Activated naive CD4-positive, alpha-beta T cell treated with anti-CD3 and anti-CD28 coated beads, Interleukin-2, amount 50 U/mL, for 16 hours (primary cell): Measurements from ENCODE around the gene HLCS.
A peak's percentile ranks its signal among the peaks of the same experiment; 100 is the strongest.

Experiments
- DNase-seq: peaks from one replicate; pipeline ENCODE4 v3.0.0-alpha.2; 2020

The HLCS gene

DNA sequence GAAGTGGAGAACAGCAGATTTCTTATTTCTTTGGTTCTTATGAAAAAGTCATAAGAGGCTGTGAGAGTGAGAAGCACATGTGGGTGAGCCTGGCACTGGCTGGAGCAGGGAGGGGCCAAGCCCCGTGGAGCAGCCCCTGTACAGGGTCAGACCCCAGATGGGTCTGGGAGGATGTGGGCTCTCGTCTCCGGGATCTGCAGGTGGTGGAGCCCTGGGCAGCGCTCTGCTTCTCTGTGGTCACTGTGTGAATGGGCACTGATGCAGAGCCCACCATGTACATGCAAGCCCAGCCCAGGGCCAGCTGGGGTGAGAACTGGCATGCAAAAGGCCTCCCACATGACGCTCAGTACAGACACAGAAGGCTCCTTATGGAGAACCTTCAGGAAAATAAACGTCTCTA, 200.0 kb downstream of the HLCS start:
- no peak for DNase-seq

DNA sequence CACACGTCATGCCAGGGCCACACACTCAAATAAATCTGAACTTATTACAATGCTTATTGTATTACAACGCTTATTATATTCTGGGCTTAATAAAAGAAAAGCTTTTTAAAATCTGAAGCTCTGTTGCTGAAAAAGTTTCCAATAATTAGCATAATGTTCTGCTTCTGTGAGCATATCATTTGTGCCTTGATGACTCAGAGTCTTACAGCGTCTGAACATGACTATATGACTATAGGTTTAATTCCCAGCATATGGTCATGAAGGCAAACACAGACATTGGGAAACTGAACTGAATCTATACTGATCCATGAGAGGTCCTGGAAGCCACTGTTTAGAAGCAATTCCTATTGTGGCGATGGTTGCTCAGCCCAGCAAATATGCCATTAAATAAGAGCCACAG, 201.2 kb downstream of the HLCS start:
- DNase-seq = no peak

DNA sequence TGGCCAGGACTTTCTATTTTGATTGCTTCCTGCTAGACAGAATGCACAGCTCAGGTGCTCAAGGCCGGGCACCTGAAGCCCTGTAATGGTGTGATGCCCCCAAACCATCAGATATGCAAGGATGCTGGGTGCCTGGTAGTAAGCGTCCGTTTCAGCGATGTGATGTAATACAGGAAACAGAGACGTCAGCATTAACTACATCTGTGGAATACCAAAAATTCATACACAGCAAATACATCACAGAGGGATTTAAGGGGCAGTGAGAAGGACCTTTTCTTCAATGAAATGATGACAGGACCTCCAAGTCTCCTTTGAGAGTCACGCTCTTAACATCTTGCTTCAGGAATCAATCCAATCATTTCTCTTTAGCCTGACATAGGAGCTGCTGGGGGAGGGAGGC, 203.2 kb downstream of the HLCS start:
- no peak for DNase-seq

DNA sequence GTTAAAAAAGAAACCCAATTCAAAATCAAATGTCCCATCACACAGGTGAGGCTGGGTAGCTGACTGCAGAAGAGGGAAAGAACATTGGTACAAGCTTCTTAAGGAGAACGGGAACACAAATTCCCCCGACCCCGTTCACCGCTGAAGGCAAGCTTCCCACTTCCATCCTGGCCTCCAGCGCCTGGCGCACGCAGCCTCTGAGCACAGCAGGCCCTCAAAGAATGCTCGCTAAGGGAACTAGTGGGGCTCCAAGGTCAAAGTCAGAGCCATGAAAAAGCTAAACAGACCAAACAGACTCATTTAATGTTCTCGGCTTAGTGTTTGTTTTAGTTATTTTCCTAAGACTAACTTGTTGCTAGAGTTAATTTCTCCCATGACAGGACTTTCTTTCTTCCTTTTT, 203.8 kb downstream of the HLCS start:
- no peak for DNase-seq

DNA sequence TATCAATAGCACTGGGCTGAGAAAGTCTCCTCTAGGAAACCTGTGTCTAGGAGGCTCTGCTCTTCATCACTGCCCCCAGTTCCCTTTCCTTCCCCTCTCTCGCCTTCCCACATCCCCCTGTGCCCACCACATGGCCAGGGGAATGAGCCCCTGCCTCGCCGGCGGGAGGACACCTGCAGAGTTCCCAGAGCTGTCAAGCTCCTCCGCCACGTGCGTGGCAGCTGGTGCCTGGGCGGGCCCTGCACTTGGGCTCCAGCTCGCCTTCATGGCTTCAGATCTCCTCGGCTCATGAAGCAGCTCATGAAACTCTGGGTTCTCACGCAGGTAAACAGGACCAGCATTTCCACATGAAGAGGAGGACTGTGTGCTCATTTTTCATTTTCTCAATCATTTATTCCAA, 204.8 kb downstream of the HLCS start:
- no peak for DNase-seq

DNA sequence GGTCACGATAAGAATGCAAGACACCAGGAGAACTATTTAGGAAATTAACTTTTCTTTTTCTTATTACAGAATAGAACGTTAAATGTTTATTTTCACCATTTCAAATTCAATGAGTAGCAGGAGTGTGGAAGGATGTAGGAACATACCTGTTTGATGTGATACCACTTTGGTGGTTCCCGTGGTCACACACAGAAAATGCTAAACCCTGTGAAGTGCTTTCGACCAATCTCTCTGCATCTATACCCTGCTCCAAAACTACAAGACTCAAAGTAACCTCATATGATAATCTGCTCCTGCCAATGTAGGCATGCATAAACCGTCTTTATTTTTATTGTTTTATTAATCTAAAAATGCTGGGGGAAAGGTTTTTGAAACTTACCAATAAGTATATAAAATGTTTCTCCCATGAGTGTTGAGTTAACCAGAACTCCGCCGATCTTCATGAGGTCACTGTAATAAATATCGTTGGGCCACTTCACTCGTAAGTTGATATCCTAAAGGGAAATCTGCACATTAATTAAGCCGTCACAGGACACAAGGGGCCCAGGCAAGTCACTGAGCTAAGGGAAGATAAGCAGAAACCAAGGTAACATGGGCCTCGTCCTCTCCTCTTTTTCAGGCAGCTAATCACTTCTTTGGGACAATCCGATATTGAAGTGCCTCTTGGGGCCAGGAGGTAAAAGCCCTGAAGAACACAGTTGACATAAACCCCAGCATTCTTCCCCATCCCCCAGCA, 207.0 kb downstream of the HLCS start:
- DNase-seq = no peak

DNA sequence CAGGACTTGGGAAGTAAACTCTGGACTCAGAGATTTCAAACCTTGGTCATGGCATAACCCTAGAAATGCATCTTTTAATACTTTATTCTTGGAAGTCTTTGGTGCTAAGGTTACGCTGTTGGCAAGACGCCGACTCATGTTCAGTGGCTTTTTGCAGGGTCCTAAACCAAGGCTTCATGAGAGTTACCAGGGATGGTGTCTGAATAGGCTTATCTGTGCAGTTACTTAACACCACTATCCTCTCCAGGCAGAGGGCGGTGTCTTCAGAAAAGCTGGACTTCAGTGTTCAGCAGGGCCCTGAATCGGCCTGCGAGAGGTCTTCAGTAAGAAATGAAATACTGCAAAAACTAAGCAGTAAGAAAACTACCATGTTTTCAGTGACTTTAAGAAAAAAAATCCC, 209.3 kb downstream of the HLCS start:
- no peak for DNase-seq

DNA sequence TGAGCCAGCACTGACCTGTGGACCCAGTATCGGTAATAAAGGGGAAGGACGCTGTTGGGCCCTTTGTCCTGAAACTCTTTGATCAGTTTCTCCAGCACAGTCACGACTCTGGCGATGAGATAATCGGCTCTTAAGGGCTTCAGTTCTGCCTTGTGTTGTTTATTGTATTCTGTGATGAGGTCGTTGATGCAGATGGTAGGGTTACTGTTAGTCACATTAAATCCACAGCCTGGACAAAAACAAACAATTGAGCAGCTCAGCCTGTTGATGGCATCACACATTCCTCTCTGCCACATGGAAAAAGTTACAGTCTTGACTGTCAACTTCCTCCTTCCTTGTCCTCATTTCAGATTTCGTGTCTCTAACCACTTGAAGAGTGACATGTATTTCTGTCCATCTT, 209.9 kb downstream of the HLCS start:
- no peak for DNase-seq

DNA sequence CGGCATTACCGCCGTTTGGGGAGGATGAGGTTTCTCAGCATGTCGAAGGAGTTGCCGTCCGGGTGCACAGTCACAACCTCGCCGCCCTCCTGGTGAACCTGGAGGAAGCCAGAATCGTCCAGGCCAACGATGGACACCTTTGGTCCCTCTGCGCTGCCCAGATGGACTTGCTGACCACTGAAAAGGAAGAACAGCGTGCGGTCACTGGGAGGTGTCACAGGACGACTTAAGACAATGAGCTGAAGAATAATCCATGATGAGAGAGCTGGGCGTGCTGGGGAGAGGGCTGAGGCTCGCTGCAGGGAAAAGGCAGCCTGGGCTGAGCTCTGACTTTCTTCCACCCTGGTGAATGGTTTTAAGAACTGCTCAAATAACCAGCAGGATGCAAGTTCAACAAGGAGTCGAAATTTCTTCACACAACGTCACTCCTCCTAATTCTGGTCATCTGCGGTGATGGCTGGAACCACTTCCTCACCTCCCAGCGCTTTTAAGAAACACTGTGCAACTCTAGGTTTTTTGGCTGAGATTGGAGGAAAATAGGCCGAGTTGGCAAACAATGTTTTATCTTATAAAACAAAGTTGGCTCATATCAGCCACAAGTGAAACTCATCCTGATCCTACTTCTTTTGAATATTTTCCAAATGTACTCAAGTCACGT, 212.1 kb downstream of the HLCS start:
- no peak for DNase-seq

DNA sequence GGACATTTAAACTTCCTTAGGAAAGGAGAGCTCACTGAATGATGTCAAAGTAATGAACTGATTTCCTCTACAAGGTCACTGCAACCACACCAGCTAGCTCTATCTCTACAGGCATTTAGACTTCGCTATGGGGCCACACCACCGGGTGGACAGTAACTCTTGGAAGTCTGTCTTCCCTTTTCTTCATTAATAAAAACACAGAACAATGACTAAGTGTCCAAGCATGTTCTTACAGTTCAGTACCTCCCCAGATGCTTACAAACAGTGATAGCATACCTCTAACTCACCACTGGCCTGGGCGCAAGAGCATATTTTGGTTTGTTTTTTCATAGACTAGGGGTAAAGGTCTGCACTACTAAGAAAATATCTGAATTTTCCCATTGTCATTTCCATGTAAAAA, 212.9 kb downstream of the HLCS start:
- no peak for DNase-seq

DNA sequence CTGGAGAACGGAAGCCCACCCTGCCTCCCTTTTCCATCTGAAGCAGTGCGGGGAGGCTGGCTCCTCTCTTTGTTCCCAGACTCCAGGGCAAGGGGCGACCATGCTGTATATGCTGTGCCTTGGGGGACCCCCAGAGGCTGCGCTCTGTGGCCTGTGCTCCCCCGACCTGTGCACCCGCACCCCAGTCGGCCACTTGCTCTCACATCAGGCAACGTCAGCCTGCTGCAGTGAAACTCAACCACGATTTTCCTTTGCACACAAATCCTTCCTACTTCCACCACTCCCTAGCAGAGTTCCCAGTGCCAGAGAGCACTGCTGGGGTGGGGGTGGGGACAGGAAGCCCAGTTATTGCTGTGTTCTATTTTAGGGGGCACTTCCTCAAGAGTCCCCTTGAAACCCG, 215.1 kb downstream of the HLCS start:
- DNase-seq = no peak

DNA sequence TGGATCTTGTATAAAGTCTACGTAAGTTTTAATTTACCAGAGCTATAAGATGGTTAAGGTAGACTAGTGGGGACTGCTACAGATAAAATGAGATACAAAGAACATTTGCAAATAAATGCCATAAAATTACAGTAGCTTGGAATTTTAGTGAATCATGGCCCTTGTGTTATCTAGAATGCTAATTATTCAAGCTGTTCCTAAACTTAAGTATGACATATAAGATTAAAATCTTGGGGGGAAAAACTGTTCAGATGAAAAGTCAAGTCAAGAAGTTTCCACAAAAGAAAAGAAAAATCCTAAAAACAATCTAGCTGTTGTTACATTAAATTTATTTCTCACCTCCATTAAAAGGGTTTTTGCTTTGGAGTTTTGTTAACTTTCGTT, 215.9 kb downstream of the HLCS start:
- no peak for DNase-seq

DNA sequence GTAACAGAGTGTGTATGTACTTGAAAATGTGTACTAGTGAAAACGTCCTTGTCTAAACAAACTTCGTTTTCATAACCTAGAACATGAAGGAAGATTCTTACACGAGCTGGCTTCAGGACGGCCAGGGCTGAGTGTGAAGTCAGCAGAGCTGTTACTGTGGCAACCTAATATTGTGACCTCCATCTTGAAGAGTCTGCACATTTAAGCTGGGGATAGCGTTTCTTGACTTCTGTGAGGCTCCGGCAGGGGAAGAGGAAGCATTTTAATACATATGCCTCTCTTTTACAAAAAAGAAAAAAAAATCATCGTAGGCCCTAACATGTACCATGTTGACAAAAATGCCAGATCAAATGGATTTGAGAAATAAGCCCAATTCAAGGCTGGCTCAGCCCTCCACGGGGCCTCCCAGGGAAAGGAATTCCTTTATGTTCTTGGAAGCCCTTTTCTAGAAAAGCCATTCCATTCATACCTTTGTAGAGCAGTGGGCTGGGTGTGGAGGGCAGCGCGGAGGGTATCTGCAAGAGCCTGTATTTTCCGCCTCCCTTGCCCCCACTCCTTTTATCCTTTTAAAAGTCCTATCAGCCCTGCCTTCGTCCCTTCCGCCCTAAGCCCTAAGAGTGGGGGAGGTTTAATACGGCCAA, 216.4 kb downstream of the HLCS start:
- DNase-seq = no peak

DNA sequence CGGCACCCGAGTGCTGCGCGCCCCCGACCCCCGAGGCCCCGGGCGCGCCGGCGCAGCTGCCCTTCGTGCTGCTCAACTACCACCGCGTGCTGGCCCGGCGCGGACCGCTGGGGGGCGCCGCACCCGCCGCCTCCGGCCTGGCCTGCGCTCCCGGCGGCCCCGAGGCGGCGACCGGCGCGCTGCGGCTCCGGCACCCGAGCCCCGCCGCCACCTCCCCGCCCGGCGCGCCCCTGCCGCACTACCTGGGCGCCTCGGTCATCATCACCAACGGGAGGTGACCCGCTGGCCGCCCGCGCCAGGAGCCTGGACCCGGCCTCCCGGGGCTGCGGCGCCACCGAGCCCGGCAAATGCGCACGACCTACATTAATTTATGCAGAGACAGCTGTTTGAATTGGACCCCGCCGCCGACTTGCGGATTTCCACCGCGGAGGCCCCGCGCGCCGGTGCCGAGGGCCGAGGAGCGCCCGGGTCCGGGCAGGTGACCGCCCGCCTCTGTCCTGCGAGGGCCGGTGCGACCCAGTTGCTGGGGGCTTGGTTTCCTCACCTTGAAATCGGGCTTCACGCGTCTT, 218.6 kb downstream of the HLCS start:
- DNase-seq = peak; percentile 24

DNA sequence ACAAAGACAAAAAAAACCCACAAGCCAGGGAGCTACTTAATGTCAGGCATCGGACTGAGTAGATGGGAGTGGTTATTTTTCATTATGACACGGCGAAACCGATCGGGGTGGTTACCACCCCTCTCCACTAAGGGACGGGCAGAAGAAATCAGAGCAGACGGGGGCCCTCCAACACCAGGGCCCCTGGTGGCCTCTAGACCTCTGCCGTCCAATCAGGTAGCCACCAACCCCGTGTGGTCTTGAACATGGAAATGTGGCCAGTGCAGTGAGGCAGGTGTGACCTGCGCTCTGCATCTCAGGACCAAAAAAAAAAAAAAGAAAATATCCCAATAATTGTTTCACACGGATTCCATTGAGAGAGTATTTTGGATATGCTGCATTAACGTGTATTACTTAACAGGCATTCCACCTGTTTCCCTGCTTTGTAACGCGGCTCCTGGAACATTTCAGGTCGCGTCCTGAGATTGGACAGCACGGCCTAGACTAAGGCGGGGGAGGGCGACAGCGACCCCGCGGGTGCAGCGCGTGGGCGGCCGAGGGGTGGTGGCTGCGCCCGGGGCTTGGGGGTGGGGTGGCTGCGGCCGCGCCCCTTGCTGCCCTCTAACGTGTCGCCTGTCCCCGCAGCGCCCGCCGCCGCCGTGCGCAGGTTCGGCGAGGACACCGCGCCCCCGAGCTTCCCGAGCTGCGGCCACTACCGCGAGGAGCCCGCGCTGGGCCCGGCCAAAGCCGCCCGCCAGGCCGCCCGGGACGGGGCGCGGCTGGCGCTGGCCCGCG, 219.2 kb downstream of the HLCS start:
- DNase-seq = no peak

DNA sequence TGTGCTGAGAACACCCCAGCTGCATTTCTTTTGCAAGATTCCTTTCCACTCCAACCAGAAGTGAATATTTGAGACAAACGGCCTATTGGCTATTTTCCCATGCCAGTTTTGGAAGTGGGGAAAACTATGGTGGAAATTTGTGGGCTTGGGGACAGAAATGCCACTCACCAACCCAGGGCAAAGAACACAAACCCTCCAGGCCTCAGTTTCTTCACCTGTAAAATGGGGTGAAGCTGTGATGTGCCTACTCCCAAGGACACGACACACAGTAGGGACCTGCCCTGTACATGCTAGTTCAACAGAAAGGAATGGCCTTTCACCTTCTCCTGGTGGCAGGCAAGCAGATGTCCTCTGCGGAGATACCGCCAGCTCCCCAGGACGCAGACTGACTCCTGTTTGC, 221.0 kb downstream of the HLCS start:
- DNase-seq = no peak

DNA sequence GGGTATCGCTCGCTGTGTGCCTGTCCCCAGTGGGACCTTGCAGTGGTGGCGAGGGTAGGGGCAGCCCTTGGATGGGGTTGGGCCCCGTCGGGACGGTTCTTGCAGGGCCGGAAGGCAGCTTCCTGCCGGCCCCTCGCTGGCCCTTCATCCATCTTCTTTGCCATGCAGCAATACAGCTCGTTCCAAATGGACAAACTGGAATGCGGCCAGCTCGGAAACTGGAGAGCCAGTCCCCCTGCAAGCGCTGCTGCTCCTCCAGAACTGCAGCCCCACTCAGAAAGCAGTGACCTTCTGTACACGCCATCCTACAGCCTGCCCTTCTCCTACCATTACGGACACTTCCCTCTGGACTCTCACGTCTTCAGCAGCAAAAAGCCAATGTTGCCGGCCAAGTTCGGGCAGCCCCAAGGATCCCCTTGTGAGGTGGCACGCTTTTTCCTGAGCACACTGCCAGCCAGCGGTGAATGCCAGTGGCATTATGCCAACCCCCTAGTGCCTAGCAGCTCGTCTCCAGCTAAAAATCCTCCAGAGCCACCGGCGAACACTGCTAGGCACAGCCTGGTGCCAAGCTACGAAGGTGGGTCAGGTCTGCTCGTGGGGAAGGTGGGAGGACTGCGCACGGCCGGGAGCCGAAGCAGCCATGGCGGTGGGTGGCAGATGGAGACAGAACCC, 221.8 kb downstream of the HLCS start:
- DNase-seq = no peak

DNA sequence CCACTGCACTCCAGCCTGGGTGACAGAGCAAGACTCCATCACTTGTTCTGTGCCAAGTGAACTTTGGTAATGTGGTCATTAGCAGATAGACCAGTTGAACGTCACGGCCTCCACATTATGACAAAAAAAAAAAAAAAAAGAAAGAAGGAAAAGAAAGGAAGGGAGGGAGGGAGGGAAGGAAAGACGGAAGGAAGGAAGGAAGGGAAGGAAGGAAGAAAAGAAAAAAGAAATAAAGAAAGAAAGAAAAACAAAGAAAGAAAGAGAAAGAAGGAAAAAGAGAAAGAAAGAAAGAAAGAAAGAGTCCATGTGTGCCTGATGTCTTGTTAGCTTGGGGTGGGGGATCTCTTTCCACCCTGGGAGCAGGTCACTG, 222.3 kb downstream of the HLCS start:
- DNase-seq = no peak

DNA sequence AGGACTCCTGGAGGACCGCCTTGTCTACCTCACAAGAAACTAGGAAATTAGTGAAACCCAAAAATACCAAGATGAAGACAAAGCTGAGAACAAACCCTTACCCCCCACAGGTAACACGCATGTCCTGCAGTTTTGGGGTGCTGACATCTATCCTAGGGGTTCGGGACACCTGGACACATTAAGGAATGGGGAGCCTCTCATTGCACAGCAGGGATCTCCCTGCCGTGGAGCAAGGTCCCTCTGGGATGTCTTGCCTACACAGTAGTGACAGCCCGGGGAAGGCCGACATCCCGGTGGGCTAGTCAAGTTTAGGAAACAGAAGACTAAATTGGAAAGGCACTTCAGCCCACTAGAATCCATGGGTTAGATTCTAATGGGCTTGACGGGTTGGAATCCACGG, 223.0 kb downstream of the HLCS start:
- no peak for DNase-seq

DNA sequence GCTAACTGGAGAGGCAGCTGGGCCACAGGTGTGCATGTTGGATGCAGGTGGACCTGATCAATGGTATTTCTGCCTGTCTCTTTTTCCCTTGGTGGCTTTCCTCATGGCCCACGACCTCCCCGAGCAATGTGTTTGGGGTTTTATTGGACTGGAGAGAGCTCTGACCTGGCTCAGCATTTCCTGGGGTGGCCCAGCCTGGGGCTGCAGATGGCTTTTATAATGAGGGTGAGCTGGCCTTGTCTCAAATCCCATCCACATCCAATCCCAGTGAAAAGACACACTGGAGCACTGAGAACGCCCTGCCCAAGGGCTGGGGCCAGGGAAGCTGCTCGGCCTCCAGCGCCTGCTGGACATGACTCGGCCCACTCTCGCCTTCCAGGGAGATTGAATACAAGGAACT, 223.5 kb downstream of the HLCS start:
- DNase-seq = no peak

DNA sequence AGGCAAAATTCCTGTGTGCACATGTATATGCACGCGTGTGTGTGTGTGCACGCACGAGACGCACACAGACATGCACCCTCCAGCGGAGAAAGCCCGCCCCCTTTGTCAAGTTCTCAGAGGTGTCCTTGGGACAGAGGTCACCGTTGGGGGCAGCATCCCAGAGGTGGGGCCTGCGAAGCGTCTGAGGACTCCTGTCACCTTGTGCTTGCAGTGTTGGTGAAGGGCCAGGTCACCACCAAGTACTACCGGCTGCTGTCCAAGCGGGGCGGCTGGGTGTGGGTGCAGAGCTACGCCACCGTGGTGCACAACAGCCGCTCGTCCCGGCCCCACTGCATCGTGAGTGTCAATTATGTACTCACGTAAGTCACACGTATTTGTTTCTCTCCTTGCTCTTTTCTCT, 225.0 kb downstream of the HLCS start:
- no peak for DNase-seq

DNA sequence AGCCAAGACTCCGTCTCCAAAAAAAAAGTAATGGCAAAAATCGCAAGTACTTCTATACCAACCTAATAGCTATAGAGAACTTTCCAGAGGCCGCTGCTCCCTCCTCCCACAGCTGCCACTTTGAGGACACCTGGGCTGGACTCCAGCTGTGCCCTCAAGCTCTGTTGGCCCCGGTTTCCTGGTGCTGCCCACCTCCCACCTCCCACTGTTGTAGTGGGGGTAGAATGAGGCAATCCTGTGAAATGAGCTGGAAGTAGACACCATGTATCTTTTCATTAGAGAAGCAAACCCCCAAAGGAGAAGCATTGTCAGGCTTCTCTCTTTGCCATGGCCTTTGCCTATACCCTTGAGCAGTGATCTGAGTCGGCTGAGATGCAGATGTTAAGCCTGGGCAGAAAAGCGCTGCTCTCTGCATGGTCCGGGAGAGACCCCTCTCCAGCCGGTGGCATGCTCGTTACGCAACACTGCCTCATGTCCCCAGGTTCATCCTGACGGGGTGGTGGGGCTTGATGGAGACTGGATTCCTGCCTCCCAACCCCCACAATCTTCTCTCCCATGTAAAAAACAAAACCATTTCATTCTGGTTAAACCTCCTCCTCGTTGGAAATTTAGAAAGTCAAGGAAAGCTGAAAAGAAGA, 227.9 kb downstream of the HLCS start:
- DNase-seq = no peak
